DND-41 (cell line): Measurements from ENCODE around the gene CTSE.

Source experiments
- CTCF ChIP-seq: IDR thresholded peaks from 2 replicates; pipeline ENCODE4 v1.5.1; 2012; ENCODE audit warnings: borderline replicate concordance, low read length, moderate library complexity, mild to moderate bottlenecking; ENCODE audit not compliant: poor library complexity, severe bottlenecking; ENCODE audit errors: extremely low read depth
- EZH2 ChIP-seq: IDR thresholded peaks from 3 replicates; pipeline ENCODE4 v1.6.1; 2012; ENCODE audit warnings: borderline replicate concordance, low read depth, mild to moderate bottlenecking, moderate library complexity, low read length, inconsistent platforms; ENCODE audit not compliant: severe bottlenecking

DNA sequence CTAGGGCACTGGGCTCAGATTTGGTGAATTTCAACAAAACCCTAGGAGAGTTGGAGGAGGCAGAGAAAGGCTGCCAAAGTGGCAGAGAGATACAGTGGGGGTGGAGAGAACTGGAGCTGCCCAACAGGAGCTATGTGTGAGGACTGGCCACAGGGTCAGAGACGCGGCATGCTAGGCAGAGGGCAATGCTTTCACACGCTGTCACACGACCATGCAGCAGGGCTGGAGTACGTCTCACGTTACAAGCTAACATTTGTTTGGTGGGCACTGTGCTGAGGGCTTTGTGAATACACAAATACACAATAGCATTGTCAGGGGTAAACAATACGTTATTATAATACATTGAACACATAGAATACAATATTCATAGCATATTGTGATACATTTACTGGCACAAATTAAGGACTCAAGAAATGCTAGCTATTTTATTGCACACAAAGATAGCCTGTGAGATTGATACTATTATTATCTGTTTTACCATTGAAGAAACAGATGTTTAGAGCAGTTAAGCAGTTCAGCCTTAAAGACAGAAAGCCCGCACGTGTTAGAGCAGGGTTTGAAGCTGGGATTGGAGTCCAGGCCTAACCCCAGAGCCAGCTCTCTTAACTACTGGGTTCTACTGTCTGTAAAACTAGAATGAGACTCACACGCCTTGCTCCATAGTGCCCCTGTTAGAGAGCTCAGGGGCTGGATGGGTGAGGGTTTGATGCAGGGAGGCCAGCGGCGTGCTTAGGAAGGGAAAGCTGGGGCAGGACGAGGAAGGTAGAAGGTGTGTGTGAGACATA lies 25.0 kb downstream of the CTSE start:
- TF ChIP-seq CTCF (no peak), EZH2 (no peak)
